ENCODE results near the gene MPO.

The MPO gene, protein sequence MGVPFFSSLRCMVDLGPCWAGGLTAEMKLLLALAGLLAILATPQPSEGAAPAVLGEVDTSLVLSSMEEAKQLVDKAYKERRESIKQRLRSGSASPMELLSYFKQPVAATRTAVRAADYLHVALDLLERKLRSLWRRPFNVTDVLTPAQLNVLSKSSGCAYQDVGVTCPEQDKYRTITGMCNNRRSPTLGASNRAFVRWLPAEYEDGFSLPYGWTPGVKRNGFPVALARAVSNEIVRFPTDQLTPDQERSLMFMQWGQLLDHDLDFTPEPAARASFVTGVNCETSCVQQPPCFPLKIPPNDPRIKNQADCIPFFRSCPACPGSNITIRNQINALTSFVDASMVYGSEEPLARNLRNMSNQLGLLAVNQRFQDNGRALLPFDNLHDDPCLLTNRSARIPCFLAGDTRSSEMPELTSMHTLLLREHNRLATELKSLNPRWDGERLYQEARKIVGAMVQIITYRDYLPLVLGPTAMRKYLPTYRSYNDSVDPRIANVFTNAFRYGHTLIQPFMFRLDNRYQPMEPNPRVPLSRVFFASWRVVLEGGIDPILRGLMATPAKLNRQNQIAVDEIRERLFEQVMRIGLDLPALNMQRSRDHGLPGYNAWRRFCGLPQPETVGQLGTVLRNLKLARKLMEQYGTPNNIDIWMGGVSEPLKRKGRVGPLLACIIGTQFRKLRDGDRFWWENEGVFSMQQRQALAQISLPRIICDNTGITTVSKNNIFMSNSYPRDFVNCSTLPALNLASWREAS

DNA sequence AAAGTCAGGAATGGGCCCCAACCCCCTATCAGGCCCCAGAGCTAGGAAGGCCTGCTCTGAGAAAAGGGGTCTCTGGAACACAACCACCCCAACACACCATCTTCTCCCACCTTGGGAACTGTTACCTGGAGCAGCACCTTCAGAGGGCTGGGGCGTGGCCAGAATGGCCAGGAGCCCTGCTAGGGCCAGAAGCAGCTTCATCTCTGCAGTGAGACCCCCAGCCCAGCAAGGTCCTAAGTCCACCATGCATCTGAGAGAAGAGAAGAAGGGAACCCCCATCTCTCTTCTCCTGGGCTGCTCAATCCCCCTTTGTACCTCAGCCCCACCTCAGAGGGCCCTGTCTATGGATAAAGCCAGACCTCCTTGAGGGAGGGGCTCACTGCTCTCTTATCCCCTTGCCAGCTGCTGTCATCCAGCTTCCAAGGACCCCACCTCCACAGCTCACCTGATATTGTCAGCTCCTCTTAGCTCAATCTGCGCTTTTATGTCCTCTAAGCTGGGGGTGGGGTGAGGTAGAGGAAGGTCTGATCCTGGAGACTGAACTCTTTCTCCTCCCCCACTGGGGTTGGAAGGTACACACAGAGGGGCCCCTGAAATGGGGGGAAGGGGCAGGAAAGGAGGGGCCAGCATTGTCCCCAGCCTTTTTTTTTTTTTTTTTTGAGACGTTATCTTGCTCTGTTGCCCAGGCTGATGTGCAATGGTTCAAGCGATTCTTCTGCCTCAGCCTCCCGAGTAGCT is at the start of gene MPO:
MPO (minus strand) TSS at position 456 of the 738 bp plus-strand sequence; CDS start at position 279, 177 bp downstream.
- in situ Hi-C loops (cut with MboI; ENCODE audit: low sequenced_read_pairs) = no loop called here

DNA sequence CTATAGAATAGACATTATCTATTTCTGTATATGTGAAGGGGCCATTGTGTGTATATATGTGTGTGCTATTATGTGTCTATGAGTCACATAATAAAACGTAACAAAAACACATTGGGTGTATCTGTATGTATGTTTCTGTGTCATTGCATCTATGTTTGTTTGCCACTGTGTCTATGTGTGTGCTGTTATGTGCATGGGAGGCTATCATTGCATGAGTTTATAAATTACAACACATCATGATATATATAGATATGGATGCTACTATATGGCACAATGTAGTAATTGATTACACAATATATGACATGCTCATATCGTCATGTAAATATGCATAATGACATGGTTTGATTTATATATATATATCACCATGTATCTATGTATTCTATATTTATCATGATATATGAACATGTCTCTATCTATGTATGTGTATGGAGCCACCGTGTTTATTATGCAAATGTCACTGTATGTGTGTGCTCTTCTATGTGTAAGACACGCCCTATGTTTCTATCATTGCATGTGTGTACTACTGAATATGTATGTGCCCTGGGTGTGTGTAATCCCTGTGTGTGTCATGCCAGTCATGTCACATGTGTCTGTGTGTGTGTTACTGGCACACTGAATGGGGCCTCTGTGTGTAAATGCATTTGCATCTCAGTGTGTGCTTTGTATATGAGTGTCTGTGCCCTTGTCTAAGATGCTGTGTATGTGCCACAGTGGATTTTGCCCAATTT is 49.2 kb upstream of the MPO start:
- in situ Hi-C loops (cut with MboI; ENCODE audit: low sequenced_read_pairs) = no loop called here

DNA sequence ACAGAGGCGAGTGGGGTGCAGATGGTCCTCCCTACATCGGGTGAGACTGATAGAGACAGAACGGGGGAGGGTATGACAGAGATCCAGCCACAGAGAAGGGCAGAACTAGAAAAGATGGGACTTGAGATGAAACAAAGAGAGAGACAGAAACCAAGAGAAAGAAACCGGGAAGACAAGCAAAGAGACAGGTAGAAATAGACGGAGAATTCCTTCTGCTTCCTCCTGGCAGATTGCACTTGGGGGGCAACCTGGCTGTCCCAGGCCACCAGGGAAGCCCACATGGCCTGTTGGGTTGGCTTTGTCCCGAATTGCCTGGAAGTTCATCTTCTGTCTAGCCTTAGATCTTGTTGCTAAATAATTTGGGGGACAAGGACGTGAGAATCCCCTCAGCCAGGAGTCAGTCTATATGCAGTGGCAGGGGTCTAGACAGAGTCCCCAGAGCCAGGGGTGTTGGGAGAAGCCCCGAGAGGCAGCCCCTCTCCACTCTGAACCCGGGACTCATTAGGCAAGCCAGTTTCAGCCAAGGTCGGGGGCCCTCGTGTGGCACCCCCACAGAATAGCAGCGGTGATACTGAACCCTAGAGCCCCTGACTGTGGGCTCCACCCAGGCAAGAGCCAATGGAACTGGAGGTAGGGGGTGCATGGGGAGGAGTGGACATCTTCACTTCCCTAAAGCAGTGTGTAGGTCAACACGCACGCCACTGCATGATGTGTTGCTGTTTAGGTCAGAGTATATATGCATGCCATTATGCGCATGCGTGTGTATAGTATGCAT is 48.5 kb upstream of the MPO start:
- in situ Hi-C loops (cut with MboI; ENCODE audit: low sequenced_read_pairs) = no loop called here

DNA sequence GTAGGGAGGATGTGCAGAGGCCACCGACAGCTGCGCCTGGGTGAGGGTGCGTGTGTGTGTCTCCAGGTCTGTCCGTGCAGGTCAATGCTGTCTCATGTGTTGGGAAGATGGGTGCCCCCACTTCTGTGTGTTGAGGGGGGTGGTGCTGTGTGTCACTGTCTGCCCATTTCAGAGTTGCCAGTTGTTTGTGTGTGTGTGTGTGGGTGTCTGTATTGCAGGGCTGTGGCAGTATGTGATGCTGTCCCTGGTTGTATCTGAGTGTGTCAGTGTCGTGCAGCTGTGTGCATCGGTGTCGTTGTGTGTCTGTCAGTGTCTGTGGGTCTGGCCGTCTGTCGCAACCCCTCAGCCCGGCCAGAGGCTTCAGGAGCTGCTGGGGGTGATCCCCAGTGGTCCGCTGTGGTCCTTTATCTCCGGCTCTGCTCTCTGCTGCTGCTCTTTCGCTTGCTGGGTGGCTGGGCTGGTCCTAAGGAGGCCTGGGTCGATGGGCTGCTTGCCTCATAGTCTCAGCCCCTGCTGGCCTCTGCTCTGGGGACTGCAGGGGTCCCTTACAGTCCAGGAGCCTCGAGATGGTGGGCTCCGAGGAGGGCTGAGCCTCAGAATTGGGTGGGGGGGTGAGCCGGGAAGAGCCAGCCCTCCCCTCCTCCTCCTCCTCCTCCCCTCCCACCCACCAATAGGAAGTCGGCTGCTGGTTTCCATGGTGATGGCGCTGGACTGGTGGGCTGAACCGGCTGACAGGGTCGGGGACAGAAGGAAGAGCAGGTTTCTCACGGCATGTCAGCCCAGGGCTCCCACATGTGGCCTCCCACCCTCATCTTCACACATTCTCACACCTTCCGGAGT is 47.7 kb upstream of the MPO start, which contains the start of gene TSPOAP1:
TSPOAP1 (minus strand) TSS at position 601 of the 840 bp plus-strand sequence. CDS start 875 bp downstream, outside the sequence.
- in situ Hi-C loops (cut with MboI; ENCODE audit: low sequenced_read_pairs) = no loop called here

DNA sequence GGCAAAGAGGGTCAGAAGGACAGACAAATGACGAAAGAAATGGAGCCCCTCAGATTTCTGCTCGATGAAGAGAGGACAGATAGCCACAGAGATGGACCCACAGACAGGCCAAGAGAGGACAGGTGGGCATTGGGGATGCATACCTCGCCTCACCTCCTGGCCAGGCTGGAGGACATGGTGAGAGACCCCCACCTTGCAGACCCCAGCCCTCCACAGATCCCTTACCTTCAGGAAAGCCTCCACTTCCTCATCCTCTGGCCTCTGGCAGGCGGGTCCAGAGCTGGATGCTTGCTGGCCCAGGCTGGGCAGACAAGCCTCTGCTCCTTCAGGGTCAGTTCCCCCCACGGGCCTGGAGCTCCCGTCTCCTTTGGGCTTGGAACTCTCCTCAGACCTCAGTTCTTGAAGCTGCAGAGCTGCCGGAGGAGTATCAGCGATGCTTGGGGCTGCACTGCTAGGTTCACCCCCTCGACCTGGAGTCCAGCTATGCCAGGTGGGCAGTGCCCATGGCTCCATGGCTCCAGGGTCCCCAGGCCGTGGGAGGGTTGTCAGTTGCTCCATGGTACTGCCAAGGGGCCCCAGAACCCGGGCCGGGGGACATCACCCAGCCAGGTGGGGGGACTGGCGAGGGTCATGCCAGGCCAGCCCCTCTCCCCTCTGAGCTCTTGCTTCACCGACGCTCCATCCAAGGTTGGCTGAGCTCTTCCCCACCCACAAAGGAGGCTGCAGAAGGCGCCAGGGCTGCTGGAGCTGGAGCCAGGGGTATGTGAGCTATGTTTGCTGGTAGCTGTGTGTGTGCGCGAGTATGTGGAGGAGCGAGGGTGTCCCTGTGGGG is 46.8 kb upstream of the MPO start:
- in situ Hi-C loops (cut with MboI; ENCODE audit: low sequenced_read_pairs) = no loop called here

DNA sequence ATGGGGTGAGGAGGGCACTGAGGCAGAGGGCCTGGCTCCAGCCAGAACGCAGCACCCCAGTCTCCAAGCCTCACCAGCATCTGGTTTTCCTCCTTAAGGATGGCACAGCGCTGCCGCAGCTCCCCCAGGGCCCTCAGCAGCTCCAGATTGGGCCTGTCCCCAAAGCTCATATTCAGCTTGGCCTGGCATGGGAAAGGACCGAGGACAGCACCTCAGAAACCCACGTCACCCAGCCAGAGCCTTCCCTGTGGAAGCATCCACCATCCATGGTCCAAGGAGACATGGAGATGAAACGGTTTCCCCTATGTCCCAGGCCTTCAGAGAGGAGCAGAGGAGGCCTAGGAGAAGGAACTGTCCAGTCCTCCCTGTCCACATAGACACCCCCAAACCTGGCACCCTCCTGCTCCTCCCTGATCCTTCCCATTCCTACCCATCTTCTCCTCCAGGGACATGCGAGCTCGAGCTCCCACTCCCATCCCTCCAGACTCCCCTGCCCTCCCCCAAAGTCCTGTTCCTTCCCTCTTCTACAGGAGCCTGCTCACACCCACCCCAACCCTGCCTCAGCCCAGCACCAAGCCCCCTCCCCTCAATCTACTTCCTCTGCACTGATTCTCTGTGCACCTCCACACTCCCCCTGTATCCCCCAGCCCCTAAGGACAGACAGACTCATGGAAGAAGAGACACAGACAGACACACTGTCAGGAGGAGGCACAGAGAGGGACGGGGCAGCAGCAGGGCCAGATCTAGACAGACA is 46.1 kb upstream of the MPO start:
- in situ Hi-C loops (cut with MboI; ENCODE audit: low sequenced_read_pairs) = no loop called here

DNA sequence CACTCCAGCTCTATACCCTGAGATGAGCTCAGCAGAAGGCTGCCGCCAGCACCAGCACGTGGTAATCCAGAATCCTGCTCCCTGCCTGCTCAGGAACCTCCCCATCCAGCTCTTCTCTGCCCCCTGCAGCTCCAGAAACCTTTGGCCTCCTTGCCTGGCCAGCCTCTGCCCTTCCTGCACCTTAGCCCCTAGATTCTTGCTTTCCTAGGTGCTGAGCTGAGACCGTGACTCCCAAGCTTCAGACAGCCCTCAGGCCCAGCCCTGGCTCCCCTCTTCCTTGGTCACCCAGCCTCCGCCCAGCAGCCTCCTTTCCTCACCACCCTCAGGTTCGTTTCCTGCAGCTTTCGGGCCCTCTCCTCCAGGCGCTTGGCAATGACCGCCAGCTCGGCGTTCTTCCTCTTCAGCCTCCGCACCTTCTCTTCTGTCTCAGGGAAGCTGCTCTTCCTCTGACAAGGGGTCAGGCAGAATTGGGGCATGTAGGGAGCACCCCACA is 45.3 kb upstream of the MPO start:
- in situ Hi-C loops (cut with MboI; ENCODE audit: low sequenced_read_pairs) = no loop called here

DNA sequence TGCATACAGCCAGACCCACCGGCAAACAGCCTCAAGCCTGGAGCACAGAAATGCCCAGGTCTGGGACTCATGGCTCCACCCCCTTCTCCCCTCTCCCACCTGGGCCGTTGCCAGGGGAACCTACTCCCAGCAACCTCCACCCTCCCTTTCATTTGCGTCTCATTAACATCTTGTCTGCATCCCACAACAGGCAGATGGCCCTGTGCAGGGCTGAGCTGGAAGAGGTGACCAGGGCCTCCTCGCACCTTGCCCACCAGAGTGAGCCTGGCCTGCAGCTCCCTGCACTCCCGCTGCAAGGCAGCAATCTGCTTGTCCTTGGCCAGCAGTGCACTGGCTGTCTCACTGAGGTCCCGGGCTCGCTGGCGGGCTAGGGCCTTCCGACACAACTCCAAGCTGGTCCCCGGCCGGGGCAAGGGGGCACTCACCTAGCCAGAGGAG is 44.6 kb upstream of the MPO start:
- in situ Hi-C loops (cut with MboI; ENCODE audit: low sequenced_read_pairs) = no loop called here

DNA sequence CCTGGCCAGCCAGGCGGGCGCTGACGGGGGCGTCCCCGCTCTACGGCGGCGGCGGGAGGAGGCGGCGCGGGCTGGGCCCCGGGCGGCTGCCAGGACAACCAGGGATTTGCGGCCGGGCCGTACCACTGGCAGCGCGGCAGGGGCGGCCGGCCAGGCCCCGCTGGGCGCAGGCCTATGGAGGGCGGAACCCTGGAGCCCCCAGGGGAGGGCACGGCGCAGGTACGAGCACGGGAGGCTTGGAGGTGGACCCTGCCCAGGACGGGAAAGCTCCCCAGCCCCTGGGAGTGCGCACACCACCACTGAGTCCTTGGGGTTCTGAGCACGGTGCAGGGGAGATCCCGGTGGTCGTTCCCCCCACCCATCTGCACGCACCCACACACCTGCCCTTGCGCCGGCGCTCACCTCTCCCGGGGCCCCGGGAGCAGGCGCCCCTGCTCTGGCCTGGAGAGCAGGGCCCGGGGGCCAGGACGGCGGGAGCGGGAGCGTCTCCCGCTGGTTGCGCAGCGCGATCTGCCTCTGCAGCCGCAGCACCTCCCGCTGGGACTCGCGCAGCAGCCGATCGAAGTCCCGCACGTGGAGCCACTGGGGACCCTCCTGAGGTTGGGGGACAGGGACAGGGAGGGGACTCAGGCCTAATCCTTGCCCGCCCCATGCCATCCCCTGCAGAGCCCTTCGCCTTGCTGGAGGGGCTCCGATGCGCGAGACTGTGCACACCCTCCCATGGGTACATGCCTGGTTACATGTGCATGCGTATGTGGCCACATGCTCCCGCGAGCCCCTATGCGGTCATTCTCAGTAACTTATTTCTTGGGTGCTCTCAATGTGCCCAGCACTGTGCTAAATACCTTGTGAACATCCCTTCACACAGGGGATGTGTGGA is 43.9 kb upstream of the MPO start:
- in situ Hi-C loops (cut with MboI; ENCODE audit: low sequenced_read_pairs) = no loop called here

DNA sequence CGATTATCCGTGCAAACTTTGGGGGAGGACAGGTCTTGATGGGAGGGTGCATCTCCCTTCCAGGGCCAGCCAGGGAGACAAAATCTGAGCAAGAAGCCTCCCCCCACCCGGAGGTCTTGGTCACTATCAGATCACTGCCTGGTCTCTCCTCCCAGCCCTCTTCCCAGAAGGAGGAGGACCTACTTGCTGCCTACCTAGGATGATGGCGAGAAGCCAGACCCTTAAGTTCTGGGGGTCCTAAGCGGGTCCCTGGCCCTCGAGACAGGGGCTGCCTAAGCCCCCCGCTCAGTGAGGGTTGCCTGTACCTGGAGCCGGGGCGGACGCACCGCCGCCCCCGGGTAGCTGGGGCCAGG is 43.3 kb upstream of the MPO start:
- in situ Hi-C loops (cut with MboI; ENCODE audit: low sequenced_read_pairs) = no loop called here

DNA sequence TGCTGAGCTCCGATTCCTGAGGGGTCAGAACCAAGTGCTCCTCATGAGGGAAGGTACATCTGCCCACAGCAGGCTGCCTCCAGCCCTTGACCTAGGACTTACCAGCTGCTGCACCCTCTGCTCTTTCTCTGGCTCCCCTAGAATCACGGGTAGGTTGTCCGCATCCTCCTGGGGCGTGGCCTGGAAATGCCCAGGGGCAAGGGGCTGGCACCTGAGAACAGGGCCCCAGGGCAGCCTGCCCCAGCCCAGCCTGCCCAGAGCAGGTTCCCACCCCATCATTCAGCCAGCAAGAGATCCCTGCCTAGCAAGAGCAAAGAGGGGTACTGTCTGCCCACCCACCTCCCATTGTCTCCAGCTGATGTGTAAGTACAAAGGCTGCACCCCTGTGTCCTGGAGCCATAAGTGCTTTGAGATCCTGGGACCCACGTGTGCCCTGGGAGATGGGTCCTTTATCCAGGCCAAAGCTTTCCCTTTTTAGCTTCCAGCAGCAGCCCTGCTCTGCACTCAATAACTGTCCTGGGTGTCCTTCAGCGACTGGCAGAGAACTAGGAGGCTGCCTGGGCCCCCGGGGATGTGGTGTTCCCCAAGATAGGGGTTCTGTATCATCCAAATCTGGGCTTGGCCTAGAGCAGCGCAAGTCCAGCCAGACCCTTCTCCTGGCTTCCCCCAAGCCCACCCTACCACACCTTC is 42.8 kb upstream of the MPO start:
- in situ Hi-C loops (cut with MboI; ENCODE audit: low sequenced_read_pairs) = no loop called here

DNA sequence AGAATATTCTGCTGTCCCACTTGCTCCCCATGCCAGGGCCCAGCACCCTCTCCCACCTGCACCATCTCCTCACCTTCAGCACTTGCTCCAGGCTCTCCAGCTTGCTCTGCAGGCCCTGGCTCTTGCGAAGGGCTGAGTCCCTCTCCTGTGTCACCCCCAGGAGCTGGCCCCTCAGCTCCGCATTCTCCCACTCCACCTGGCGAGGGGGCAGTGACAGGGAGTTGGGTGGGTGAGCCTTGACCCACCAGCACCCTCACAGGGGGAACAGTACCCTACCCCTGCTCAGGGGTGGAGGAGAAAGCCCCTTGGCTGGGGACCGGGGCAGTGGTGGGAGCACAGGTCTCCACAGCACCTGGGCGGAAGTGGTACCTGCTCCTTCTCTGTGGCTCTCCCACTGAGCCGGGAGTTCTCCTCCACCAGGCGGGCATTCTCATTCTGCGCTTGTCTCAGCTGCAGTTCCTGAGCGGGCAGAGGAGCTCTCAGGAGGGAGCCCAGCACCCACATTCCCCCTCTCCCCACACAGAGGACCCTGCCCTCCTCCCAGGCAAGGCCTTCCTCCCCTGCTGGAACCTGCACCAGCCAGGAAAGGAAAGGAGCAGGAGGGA is 41.9 kb upstream of the MPO start:
- in situ Hi-C loops (cut with MboI; ENCODE audit: low sequenced_read_pairs) = no loop called here

DNA sequence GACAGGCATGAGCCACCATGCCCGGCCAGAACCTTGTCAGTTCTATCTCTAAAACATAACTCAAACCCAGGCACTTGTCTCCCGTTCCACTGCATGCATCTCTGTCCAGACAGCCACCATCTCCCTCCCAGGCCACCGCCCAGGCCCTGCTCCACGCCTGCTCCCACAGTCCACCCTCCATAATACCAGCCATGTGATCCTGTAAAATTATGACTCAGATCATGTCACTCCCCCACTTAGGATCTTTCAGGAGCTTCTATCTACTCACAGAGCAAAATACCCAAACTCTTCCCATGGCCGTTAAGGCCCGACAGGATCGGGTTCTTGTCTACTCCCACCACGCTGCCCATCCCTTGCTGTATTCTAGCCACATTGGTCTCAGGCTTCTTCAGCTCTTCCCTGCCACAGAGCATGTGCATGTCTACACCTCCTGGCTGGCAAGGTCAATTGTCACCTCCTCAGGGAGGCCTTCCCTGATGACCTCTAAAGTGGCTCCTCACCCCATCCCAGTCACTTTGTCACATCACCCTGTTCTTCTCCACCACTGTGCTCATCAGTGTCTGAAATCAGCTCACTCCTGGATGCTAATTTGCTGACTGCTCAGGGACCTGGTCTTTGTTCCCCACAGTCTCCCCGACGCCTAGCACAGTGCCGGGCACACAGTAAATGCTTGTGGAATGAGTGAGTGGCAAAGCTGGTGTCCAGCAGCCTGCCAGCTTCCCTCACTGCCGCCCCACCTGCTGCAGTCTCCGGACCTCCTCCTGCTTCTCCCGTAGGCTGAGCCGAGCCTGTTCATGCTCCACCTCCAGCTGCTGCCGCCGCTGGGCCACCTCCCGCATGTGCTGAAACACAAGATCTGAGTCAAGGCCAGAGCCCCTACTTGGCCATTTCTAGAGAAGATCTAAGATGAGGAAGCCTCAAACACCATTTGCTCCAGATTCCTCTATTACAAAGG is 41.1 kb upstream of the MPO start:
- in situ Hi-C loops (cut with MboI; ENCODE audit: low sequenced_read_pairs) = no loop called here

DNA sequence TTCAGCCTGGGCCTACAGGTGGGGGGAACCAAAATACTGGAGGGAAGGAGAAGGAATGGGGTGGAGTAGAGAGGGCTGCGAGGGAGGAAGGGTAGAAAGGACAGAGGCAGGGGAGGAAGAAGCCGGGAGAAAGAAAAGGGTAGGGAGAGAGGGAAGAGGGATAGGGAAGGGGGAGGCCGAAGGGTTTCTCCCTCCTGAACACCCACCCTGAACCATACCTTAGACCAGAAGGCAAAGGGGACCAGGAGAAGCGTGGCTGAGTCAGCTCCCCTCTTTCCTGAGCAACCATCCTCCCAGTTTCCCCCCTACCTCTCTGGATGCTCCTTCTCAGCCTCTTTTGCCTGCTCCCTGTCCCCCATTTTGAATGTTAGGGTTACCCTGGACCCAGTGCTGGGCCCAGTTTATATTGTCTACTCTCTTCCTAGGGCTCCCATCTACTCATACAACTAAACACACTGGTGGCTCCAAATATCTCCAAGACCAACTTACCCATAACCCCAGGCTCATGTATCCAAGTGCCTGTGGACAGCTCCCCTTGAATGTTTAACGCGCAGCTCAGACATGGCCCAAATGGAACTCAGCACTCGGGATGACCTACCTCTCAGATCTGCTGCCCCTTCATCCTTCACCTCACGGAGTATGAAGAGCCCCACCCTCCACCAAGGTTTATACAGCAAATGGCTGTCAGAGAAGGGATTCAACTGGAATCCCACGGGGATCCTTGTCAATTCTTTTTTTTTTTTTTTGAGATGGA is 40.0 kb upstream of the MPO start:
- in situ Hi-C loops (cut with MboI; ENCODE audit: low sequenced_read_pairs) = no loop called here
